Measurements from ENCODE around the gene CEND1.

CEND1 gene

DNA sequence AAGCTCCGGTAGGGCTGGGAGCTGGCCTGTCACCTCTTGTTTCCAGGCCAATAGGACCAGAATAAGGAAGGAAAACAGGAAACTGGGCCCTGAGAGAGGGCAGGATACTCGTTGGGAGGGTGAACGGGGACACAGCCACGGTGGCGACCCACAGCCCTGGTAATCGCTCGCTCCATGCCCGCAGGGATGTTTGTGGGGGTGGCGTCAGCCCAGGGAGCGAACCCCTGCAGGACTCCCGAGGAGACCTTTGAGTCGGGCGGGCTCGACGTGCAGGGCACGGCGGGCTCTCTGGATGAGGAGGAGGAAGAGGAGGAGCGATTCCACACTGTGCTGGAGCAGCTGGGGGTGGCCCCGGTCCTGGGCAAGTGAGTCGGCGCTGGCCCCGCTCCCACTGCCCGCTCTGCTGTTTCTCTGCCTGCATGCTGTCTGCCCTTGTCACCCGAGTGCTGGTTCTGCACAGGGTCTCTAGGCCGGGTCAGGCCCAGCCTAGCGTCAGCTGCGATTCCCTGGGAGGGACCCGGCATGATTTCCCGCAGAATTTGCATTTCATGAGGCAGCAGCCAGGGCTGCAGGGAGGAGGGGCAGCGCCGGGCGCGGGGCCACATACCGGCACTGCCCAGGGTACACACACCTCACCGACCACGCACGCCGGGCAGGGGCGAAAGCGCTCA lies 39.4 kb upstream of the CEND1 start:
- TF ChIP-seq, protein P1, sequence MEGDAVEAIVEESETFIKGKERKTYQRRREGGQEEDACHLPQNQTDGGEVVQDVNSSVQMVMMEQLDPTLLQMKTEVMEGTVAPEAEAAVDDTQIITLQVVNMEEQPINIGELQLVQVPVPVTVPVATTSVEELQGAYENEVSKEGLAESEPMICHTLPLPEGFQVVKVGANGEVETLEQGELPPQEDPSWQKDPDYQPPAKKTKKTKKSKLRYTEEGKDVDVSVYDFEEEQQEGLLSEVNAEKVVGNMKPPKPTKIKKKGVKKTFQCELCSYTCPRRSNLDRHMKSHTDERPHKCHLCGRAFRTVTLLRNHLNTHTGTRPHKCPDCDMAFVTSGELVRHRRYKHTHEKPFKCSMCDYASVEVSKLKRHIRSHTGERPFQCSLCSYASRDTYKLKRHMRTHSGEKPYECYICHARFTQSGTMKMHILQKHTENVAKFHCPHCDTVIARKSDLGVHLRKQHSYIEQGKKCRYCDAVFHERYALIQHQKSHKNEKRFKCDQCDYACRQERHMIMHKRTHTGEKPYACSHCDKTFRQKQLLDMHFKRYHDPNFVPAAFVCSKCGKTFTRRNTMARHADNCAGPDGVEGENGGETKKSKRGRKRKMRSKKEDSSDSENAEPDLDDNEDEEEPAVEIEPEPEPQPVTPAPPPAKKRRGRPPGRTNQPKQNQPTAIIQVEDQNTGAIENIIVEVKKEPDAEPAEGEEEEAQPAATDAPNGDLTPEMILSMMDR (IDR thresholded peaks at IDR 0.05; ENCODE audit: borderline replicate concordance, extremely low read depth, low read length, poor library complexity, severe bottlenecking), result no peak
- peak; percentile 14 for TF ChIP-seq EZH2 (IDR thresholded peaks at IDR 0.05; ENCODE audit: borderline replicate concordance, low read depth, low read length, severe bottlenecking)
- H3K27me3 ChIP-seq (ENCODE audit: insufficient read depth, low read length, poor library complexity), result peaks cover 53% of the 10 kb centered on the region
- DNase-seq (no peak), ATAC-seq (ENCODE audit: insufficient read depth, low read depth) (no peak)
- no peak overlapping the region for H3K9ac ChIP-seq (ENCODE audit: low read depth, low read length)
- peaks cover 21% of the 10 kb centered on the region for H4K20me1 ChIP-seq (ENCODE audit: insufficient read depth, low read length)
- H3K9me3 ChIP-seq (ENCODE audit: insufficient read depth, low read length, severe bottlenecking), result no peaks in the 10 kb centered on the region
- no peak overlapping the region for H3K4me2 ChIP-seq (ENCODE audit: insufficient read depth, low read length)
- peaks cover 32% of the 10 kb centered on the region for H3K4me1 ChIP-seq (ENCODE audit: insufficient read depth, low read length)
- H3K36me3 ChIP-seq (ENCODE audit: insufficient read depth, low read length), result peaks cover 13% of the 10 kb centered on the region
- no peak overlapping the region for H3K4me3 ChIP-seq (ENCODE audit: low read depth in 1 of 2, low read length in 2 of 2)
- no peaks in the 10 kb centered on the region for H3K79me2 ChIP-seq (ENCODE audit: insufficient read depth, low read length)
- H2AFZ ChIP-seq (ENCODE audit: low read depth, low read length), result no peak overlapping the region
- H3K27ac ChIP-seq (ENCODE audit: low read length), result no peak overlapping the region

DNA sequence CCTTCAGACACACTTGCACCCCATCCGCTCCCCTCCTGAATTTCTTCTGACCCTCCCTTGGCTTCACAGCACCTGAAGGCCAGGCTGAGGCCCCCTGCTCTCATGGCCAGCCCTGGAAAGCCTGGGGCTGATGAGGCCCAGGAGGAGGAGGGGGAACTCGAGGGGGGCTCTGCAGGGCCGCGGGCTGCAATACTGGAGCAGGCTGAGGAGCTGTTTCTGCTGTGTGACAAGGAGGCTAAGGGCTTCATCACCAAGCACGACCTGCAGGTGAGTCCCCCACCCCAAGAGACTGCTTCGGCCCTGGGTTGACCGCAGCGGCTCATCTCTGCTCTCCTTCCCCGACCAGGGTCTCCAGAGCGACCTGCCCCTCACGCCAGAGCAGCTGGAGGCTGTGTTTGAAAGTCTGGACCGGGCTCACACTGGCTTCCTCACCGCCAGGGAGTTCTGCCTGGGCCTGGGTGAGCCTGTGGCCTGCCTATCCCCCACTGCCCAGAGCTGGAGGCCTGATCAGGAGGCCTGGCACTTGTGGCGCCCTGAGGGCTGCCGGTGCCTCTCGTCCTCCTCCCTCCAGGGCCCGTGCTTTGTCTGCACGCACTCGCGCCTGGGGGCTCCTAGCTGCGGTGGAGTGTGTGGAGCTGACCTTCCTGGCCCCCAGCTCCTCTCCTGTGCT lies 38.8 kb upstream of the CEND1 start:
- no peak overlapping the region for H3K4me3 ChIP-seq (ENCODE audit: low read depth in 1 of 2, low read length in 2 of 2)
- no peaks in the 10 kb centered on the region for H3K9me3 ChIP-seq (ENCODE audit: insufficient read depth, low read length, severe bottlenecking)
- no peak overlapping the region for H3K27ac ChIP-seq (ENCODE audit: low read length)
- H3K36me3 ChIP-seq (ENCODE audit: insufficient read depth, low read length), result peaks cover 20% of the 10 kb centered on the region
- no peak overlapping the region for H3K9ac ChIP-seq (ENCODE audit: low read depth, low read length)
- peaks cover 30% of the 10 kb centered on the region for H3K4me1 ChIP-seq (ENCODE audit: insufficient read depth, low read length)
- H3K27me3 ChIP-seq (ENCODE audit: insufficient read depth, low read length, poor library complexity), result peaks cover 53% of the 10 kb centered on the region
- no peak overlapping the region for H2AFZ ChIP-seq (ENCODE audit: low read depth, low read length)
- H3K79me2 ChIP-seq (ENCODE audit: insufficient read depth, low read length), result no peaks in the 10 kb centered on the region
- DNase-seq (no peak), ATAC-seq (ENCODE audit: insufficient read depth, low read depth) (no peak)
- peaks cover 21% of the 10 kb centered on the region for H4K20me1 ChIP-seq (ENCODE audit: insufficient read depth, low read length)
- TF ChIP-seq, protein P1 (IDR thresholded peaks at IDR 0.05; ENCODE audit: borderline replicate concordance, extremely low read depth, low read length, poor library complexity, severe bottlenecking), result no peak
- peak; percentile 4 for TF ChIP-seq EZH2 (IDR thresholded peaks at IDR 0.05; ENCODE audit: borderline replicate concordance, low read depth, low read length, severe bottlenecking)
- H3K4me2 ChIP-seq (ENCODE audit: insufficient read depth, low read length), result no peak overlapping the region

DNA sequence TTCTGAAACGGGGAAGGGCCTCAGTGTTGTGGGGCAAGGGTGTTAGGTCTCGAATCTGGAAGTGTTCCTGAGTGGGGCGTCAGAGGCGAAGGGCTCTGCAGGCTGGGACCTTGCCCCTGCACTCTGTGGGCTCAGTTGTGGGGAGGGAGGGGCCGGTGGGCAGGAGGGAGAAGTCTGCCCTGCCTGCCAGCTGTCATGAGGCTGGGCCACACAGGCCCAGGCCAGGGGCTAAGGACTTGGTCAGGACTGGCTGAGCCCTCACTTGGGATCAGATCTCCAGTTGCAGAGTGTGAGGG lies 38.0 kb upstream of the CEND1 start, which contains the start of gene CRACR2B:
Gene CRACR2B, plus strand, starts transcription at position 23 of the 296 bp plus-strand sequence. CDS start 689 bp downstream, outside the sequence.
- DNase-seq, result no peak
- Histone ChIP-seq H3K9ac (ENCODE audit: low read depth, low read length) (peak within 1 kb of the TSS; percentile 48; the same call in 1 of the 2 replicates), H3K4me1 (ENCODE audit: insufficient read depth, low read length) (peaks cover 25% of the 10 kb centered on the region)

More for the DNA sequence above, 38.0 kb upstream of the CEND1 start, which contains the start of gene CRACR2B:
- ATAC-seq (ENCODE audit: insufficient read depth, low read depth), result no peak
- Histone ChIP-seq H3K27ac (ENCODE audit: low read length) (no peak within 1 kb of the TSS), H3K79me2 (ENCODE audit: insufficient read depth, low read length) (no peaks in the 10 kb centered on the region), H4K20me1 (ENCODE audit: insufficient read depth, low read length) (peaks cover 21% of the 10 kb centered on the region), H3K27me3 (ENCODE audit: insufficient read depth, low read length, poor library complexity) (peaks cover 53% of the 10 kb centered on the region), H2AFZ (ENCODE audit: low read depth, low read length) (no peak within 1 kb of the TSS), H3K4me3 (ENCODE audit: low read depth in 1 of 2, low read length in 2 of 2) (peak within 1 kb of the TSS in 1 of 2 experiments; percentile 53; a peak in 3 of 4 replicates), H3K36me3 (ENCODE audit: insufficient read depth, low read length) (peaks cover 21% of the 10 kb centered on the region), H3K9me3 (ENCODE audit: insufficient read depth, low read length, severe bottlenecking) (no peaks in the 10 kb centered on the region), H3K4me2 (ENCODE audit: insufficient read depth, low read length) (peak within 1 kb of the TSS; percentile 80)
- TF ChIP-seq, protein P1 (IDR thresholded peaks at IDR 0.05; ENCODE audit: borderline replicate concordance, extremely low read depth, low read length, poor library complexity, severe bottlenecking), result no peak
- TF ChIP-seq EZH2 (IDR thresholded peaks at IDR 0.05; ENCODE audit: borderline replicate concordance, low read depth, low read length, severe bottlenecking), result no peak

Measured in DND-41 (cell line).